ENCODE results near the gene CSF2RB. TPM values are rescaled to one million over a fixed set of nuclear protein-coding genes. Genes with fewer than 3 reads are reported as not detected.

CSF2RB gene
- 7.1 and 9.2 TPM in 2 replicates for total RNA-seq

GRCh38 chr22:36913427-36914389, at the start of gene CSF2RB:
TSS of gene CSF2RB (plus strand) at chr22:36913628. CDS start at chr22:36922208, 8,580 bp downstream.
- DNase-seq = peak; percentile 67

GRCh38 chr22:36863979-36864378, 49.4 kb upstream of the CSF2RB start:
- DNase-seq = no peak

- DNase-seq = no peak
These were observed 48.8 kb upstream of the CSF2RB start for GRCh38 chr22:36864454-36865215.

GRCh38 chr22:36865346-36865745, 48.1 kb upstream of the CSF2RB start:
- peak; percentile 42 for DNase-seq

GRCh38 chr22:36867695-36868094, 45.7 kb upstream of the CSF2RB start:
- no peak for DNase-seq

GRCh38 chr22:36868546-36869181, 44.8 kb upstream of the CSF2RB start:
- no peak for DNase-seq

GRCh38 chr22:36870250-36870649, 43.2 kb upstream of the CSF2RB start:
- DNase-seq = no peak

GRCh38 chr22:36871669-36872081, 41.8 kb upstream of the CSF2RB start:
- DNase-seq = no peak

- DNase-seq = no peak
These were observed 41.3 kb upstream of the CSF2RB start for GRCh38 chr22:36872084-36872483.

- no peak for DNase-seq
These were observed 40.4 kb upstream of the CSF2RB start for GRCh38 chr22:36872866-36873498.

GRCh38 chr22:36873614-36874308, 39.7 kb upstream of the CSF2RB start:
- peak; percentile 83 for DNase-seq

- no peak for DNase-seq
These were observed 39.1 kb upstream of the CSF2RB start for GRCh38 chr22:36874309-36874696.

- peak; percentile 49 for DNase-seq
These were observed 38.7 kb upstream of the CSF2RB start for GRCh38 chr22:36874736-36875135.

GRCh38 chr22:36875741-36876140, 37.7 kb upstream of the CSF2RB start:
- DNase-seq = no peak

- peak; percentile 71 for DNase-seq
These were observed 33.7 kb upstream of the CSF2RB start for GRCh38 chr22:36879775-36880174.

- DNase-seq = no peak
These were observed 31.8 kb upstream of the CSF2RB start for GRCh38 chr22:36881504-36882245.

GRCh38 chr22:36884349-36885158, 28.9 kb upstream of the CSF2RB start:
- peak; percentile 32 for DNase-seq

GRCh38 chr22:36885474-36885873, 28.0 kb upstream of the CSF2RB start:
- no peak for DNase-seq

- no peak for DNase-seq
These were observed 27.4 kb upstream of the CSF2RB start for GRCh38 chr22:36886016-36886415.

GRCh38 chr22:36887162-36887561, 26.3 kb upstream of the CSF2RB start:
- DNase-seq = no peak
